Endothelial cell of umbilical vein (primary cell): ENCODE results near the gene VEGFA. TPM values are rescaled to one million over a fixed set of nuclear protein-coding genes. Genes with fewer than 3 reads are reported as not detected.

Source experiments
- BruUV-seq: library from RNA; stranded (reverse); fragments of 400-500 nt; replicated peaks from 2 replicates; lab custom pipeline; 2021; lab: Mats Ljungman, UMichigan
- CTCF ChIA-PET: fragments of 300-600, 350-600 bp; sonication (Branson Sonifier 250); formaldehyde crosslinking; loops from one replicate; lab custom pipeline; 2021; ENCODE audit warnings: antibody characterized with exemption, inconsistent platforms; lab: Charles Lee
- POLR2A ChIA-PET: fragments of 300-600, 350-600 bp; sonication (Branson Sonifier 250); formaldehyde crosslinking; loops from one replicate; lab custom pipeline; 2021; ENCODE audit warnings: antibody characterized with exemption, inconsistent platforms; lab: Charles Lee
- DNase-seq: peaks from one replicate; pipeline ENCODE4 v3.0.0-alpha.2; 2011; ENCODE audit warnings: low read depth, low spot score
- FAIRE-seq: peaks from 2 replicates; lab custom pipeline; 2011; peaks lifted over from hg19 to GRCh38; lab: Jason Lieb, UNC
- H2AFZ ChIP-seq: 2 replicates; pipeline ENCODE4 v1.6.0; 2012; ENCODE audit warnings: low read depth, low read length, control low read depth, inconsistent platforms
- H3K27ac ChIP-seq: 2 replicates; pipeline ENCODE4 v1.5.1; 2011; ENCODE audit warnings: low read depth, mild to moderate bottlenecking, control low read depth, low read length, moderate library complexity; ENCODE audit not compliant: insufficient read depth
- H3K27me3 ChIP-seq, 2 experiments: 2 replicates each; pipeline versions ENCODE4 v1.6.0 to v1.6.1; 2011; ENCODE audit warnings: low read length in 2 of 2, mixed read lengths in 1 of 2; ENCODE audit not compliant: control insufficient read depth in 2 of 2, insufficient read depth in 2 of 2
- H3K36me3 ChIP-seq, 2 experiments: 2 replicates in 1 of 2; 3 replicates in 1 of 2; pipeline ENCODE4 v1.5.1; 2011; ENCODE audit warnings: low read length in 2 of 2, mild to moderate bottlenecking in 1 of 2, moderate library complexity in 1 of 2; ENCODE audit not compliant: control insufficient read depth in 2 of 2, insufficient read depth in 2 of 2; ENCODE audit errors: extremely low read depth in 1 of 2
- H3K4me1 ChIP-seq: 3 replicates; pipeline ENCODE4 v1.5.1; 2011; ENCODE audit warnings: mild to moderate bottlenecking, low read length; ENCODE audit not compliant: control insufficient read depth, insufficient read depth; ENCODE audit errors: extremely low read depth
- H3K4me2 ChIP-seq: 2 replicates; pipeline ENCODE4 v1.6.1; 2011; ENCODE audit warnings: low read length, control low read depth, mixed read lengths; ENCODE audit not compliant: insufficient read depth
- H3K4me3 ChIP-seq, 3 experiments: fragments of 200-600 bp in 1 of 3; sonication (generic), shearing (Covaris generic) in 1 of 3; replicated peaks in 1 of 3; 2 replicates each; pipeline ENCODE4 v1.5.1; 2011 to 2016; ENCODE audit warnings: control low read depth in 3 of 3, low read length in 3 of 3, mild to moderate bottlenecking in 2 of 3, inconsistent platforms in 1 of 3, low read depth in 1 of 3, moderate library complexity in 1 of 3; ENCODE audit not compliant: insufficient read depth in 1 of 3
- H3K79me2 ChIP-seq: 2 replicates; pipeline ENCODE4 v1.6.0; 2012; ENCODE audit warnings: low read length, inconsistent platforms; ENCODE audit not compliant: control insufficient read depth, insufficient read depth
- H3K9ac ChIP-seq: replicated peaks from 2 replicates; pipeline ENCODE3; 2011; ENCODE audit warnings: low read length, control low read depth; ENCODE audit not compliant: insufficient read depth; ENCODE audit errors: extremely low read depth
- H3K9me1 ChIP-seq: replicated peaks from 3 replicates; pipeline ENCODE4 v1.6.0; 2011; ENCODE audit warnings: mild to moderate bottlenecking, low read length; ENCODE audit not compliant: control insufficient read depth, insufficient read depth; ENCODE audit errors: extremely low read depth
- H3K9me3 ChIP-seq: replicated peaks from 2 replicates; pipeline ENCODE4 v1.5.1; 2012; ENCODE audit warnings: low read length, inconsistent platforms; ENCODE audit not compliant: control insufficient read depth, insufficient read depth
- H4K20me1 ChIP-seq: replicated peaks from 2 replicates; pipeline ENCODE3; 2011; ENCODE audit warnings: mild to moderate bottlenecking, low read length; ENCODE audit not compliant: control insufficient read depth, insufficient read depth; ENCODE audit errors: extremely low read depth
- CTCF ChIP-seq, 2 donors: IDR thresholded peaks; 1 replicate in 1 of 2; 2 replicates in 1 of 2; pipeline ENCODE4 v1.5.1; 2011; ENCODE audit warnings: low read length in 2 of 2, mild to moderate bottlenecking in 2 of 2, moderate library complexity in 2 of 2, control low read depth in 1 of 2, inconsistent platforms in 1 of 2, low read depth in 1 of 2; ENCODE audit not compliant: insufficient read depth in 1 of 2; ENCODE audit errors: extremely low read depth in 1 of 2
- JUN ChIP-seq: IDR thresholded peaks from 2 replicates; pipeline ENCODE4 v1.6.1; 2011; ENCODE audit warnings: borderline replicate concordance, low read depth; ENCODE audit not compliant: insufficient read length, insufficient read depth
- MAX ChIP-seq: IDR thresholded peaks from 2 replicates; pipeline ENCODE4 v1.6.1; 2011; ENCODE audit not compliant: insufficient read depth, insufficient read length
- MYC ChIP-seq: IDR thresholded peaks from one replicate; pipeline ENCODE4 v1.6.1; 2011; ENCODE audit warnings: mild to moderate bottlenecking, low read depth, low read length
- POLR2AphosphoS5 ChIP-seq: IDR thresholded peaks from 2 replicates; pipeline ENCODE4 v1.6.1; 2012; ENCODE audit warnings: low read depth, mild to moderate bottlenecking, control low read depth, low read length, moderate library complexity; ENCODE audit not compliant: insufficient read depth
- dilution Hi-C: fragments of 300-500 bp; cut with MboI; formaldehyde crosslinking; loops from one replicate; pipeline ENCODE4 v1.15.0; 2019; ENCODE audit warnings: low sequenced_read_pairs; ENCODE audit not compliant: extremely low pct_ligation_motif_present
- intact Hi-C: fragments of 100-400 bp; cut with micrococcal nuclease; formaldehyde crosslinking; loops from one replicate; pipeline ENCODE4 v1.10.0; 2022
- polyA plus RNA-seq, 4 experiments: library from polyadenylated mRNA; depleted of rRNA in 3 of 4; stranded (reverse) in 3 of 4; unstranded in 1 of 4; fragments of >200 nt; gene quantifications; 2 replicates each; pipeline versions ENCODE4 v1.2.1 to v1.2.3, GENCODE V29; 2011 to 2012; ENCODE audit warnings: missing spikeins in 1 of 4
- total RNA-seq: library from RNA; stranded (reverse); gene quantifications from 2 replicates; pipeline ENCODE4 v1.2.3, GENCODE V29; 2021

Gene VEGFA
- total and polyA plus RNA-seq, 2 donors (not counting 3 experiments of a cell fraction or from before 2014, with no cell fraction given), result 18.1 to 19.9 TPM

DNA sequence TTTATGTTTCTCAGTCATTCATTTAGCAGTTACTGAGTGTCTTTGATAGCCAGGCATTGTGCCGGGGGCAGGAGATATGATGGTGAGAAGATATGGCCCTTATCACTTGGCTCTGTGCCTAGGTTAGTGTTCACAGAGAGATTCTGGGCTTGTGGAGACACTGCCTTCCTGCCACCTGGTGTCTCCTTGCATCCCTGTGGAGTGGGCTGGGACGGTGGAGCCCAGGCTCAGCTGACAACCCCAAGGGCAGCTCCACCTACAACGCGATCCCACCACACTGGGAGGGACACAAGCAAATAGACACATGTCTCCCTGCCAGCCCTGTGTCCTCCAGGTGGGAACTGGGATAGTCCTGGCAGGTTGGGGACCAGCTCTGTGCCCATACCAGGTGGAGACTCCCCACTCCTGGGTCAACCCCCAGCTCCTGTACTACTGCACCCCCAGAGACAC, 30.3 kb upstream of the VEGFA start:
- Histone ChIP-seq H3K79me2 (no peaks in the 10 kb centered on the region), H3K27ac (no peak overlapping the region), H3K9me1 (no peaks in the 10 kb centered on the region), H2AFZ (no peak overlapping the region), H3K9me3 (no peaks in the 10 kb centered on the region), H3K27me3 (no peaks in the 10 kb centered on the region), H3K9ac (no peak overlapping the region), H3K4me2 (no peak overlapping the region), H3K4me3 (no peak overlapping the region), H3K36me3 (no peaks in the 10 kb centered on the region), H3K4me1 (no peaks in the 10 kb centered on the region), H4K20me1 (no peaks in the 10 kb centered on the region)
- DNase-seq (no peak), FAIRE-seq (no peak)
- no TSS peak for BruUV-seq
- CTCF ChIA-PET, result interaction anchor here (0.7 to 0.9 kb wide), 3 partner anchors 14 to 335 kb away, joined by 3 to 4 read pairs (median 4); no protein-coding TSS in a partner anchor
- POLR2A ChIA-PET, result no interaction called here
- dilution Hi-C loops, result no loop called here
- TF ChIP-seq POLR2AphosphoS5 (no peak), MYC (no peak), JUN (no peak), MAX (no peak), CTCF (IDR thresholded peaks at IDR 0.05; ENCODE audit: extremely low read depth in 1 of 2, insufficient read depth in 1 of 2, low read depth in 1 of 2, low read length in 2 of 2) (no peak)
- intact Hi-C loops, result no loop called here
